Activated CD8-positive, alpha-beta memory T cell treated with anti-CD3 and anti-CD28 coated beads for 36 hours (primary cell): ENCODE data around the gene CORO1C. TPM values are rescaled to one million over a fixed set of nuclear protein-coding genes. Genes with fewer than 3 reads are reported as not detected.

Experiments
- CTCF ChIA-PET: fragments of 350-600 bp; sonication (Branson Sonifier 250); formaldehyde crosslinking; loops from one replicate; lab custom pipeline; 2021; ENCODE audit warnings: antibody characterized with exemption; lab: Charles Lee
- POLR2A ChIA-PET: fragments of 350-600 bp; sonication (Branson Sonifier 250); formaldehyde crosslinking; loops from one replicate; lab custom pipeline; 2021; ENCODE audit warnings: antibody characterized with exemption; lab: Charles Lee
- total RNA-seq, 2 experiments: library from RNA; stranded (reverse); gene quantifications; one replicate each; pipeline ENCODE4 v1.2.3, GENCODE V29; 2021

The CORO1C gene
- total RNA-seq, 2 experiments from 2014 or later: 71.0 to 78.7 TPM

GRCh38 chr12:108729612-108730364, 1.5 kb downstream of the CORO1C start:
- POLR2A ChIA-PET: interaction anchor here (0.6 to 1.4 kb wide), 3 partner anchors 34 to 127 kb away, joined by 3 read pairs; partner anchors contain the start of gene SSH1
- CTCF ChIA-PET: interaction anchor here (1.0 kb wide), 1 partner anchor 72 kb away, joined by 3 read pairs; no protein-coding TSS in a partner anchor

- CTCF ChIA-PET: no interaction called here
- POLR2A ChIA-PET: no interaction called here
These were observed 2.3 kb downstream of the CORO1C start for GRCh38 chr12:108728820-108729611.

GRCh38 chr12:108727868-108728735, 3.2 kb downstream of the CORO1C start:
- ChIA-PET CTCF (no interaction called here), POLR2A (no interaction called here)

GRCh38 chr12:108727161-108727560, 4.2 kb downstream of the CORO1C start:
- ChIA-PET POLR2A (no interaction called here), CTCF (no interaction called here)

- ChIA-PET POLR2A (no interaction called here), CTCF (interaction anchor here (1.4 kb wide), 1 partner anchor 29 kb away, joined by 3 read pairs; no protein-coding TSS in a partner anchor)
These were observed 6.5 kb downstream of the CORO1C start for GRCh38 chr12:108724890-108725151.

- CTCF ChIA-PET: interaction anchor here (1.4 kb wide), 1 partner anchor 29 kb away, joined by 3 read pairs; no protein-coding TSS in a partner anchor
- POLR2A ChIA-PET: interaction anchor here (0.8 kb wide), 1 partner anchor 35 kb away, joined by 3 read pairs; no protein-coding TSS in a partner anchor
These were observed 7.0 kb downstream of the CORO1C start for GRCh38 chr12:108724054-108724889.

GRCh38 chr12:108722992-108723766, 8.1 kb downstream of the CORO1C start:
- ChIA-PET CTCF (interaction anchor here (0.6 to 1.2 kb wide), 2 partner anchors 31 to 511 kb away, joined by 3 read pairs; no protein-coding TSS in a partner anchor), POLR2A (interaction anchor here (0.8 kb wide), 1 partner anchor 34 kb away, joined by 3 read pairs; no protein-coding TSS in a partner anchor)

GRCh38 chr12:108722463-108722862, 8.9 kb downstream of the CORO1C start:
- ChIA-PET CTCF (interaction anchor here (0.6 to 1.2 kb wide), 2 partner anchors 30 to 512 kb away, joined by 3 read pairs; no protein-coding TSS in a partner anchor), POLR2A (no interaction called here)

GRCh38 chr12:108721824-108722223, 9.5 kb downstream of the CORO1C start:
- ChIA-PET CTCF (interaction anchor here (1.2 kb wide), 1 partner anchor 30 kb away, joined by 3 read pairs; no protein-coding TSS in a partner anchor), POLR2A (no interaction called here)

GRCh38 chr12:108720757-108721514, 10.4 kb downstream of the CORO1C start:
- CTCF ChIA-PET: no interaction called here
- POLR2A ChIA-PET: no interaction called here

GRCh38 chr12:108717243-108717642, 14.1 kb downstream of the CORO1C start:
- ChIA-PET CTCF (interaction anchor here (0.6 kb wide), 1 partner anchor 98 kb away, joined by 3 read pairs; no protein-coding TSS in a partner anchor), POLR2A (no interaction called here)

- POLR2A ChIA-PET: no interaction called here
- CTCF ChIA-PET: no interaction called here
These were observed 16.5 kb downstream of the CORO1C start for GRCh38 chr12:108714866-108715265.

- POLR2A ChIA-PET: interaction anchor here (0.6 kb wide), 1 partner anchor 62 kb away, joined by 5 read pairs; no protein-coding TSS in a partner anchor
- CTCF ChIA-PET: no interaction called here
These were observed 17.8 kb downstream of the CORO1C start for GRCh38 chr12:108713471-108713870.

- CTCF ChIA-PET: interaction anchor here (1.2 kb wide), 1 partner anchor 63 kb away, joined by 4 read pairs; no protein-coding TSS in a partner anchor
- POLR2A ChIA-PET: interaction anchor here (0.6 kb wide), 1 partner anchor 63 kb away, joined by 5 read pairs; no protein-coding TSS in a partner anchor
These were observed 18.5 kb downstream of the CORO1C start for GRCh38 chr12:108712925-108713203.

GRCh38 chr12:108712165-108712924, 19.0 kb downstream of the CORO1C start:
- ChIA-PET CTCF (interaction anchor here (1.2 kb wide), 1 partner anchor 62 kb away, joined by 4 read pairs; no protein-coding TSS in a partner anchor), POLR2A (interaction anchor here (0.6 kb wide), 1 partner anchor 63 kb away, joined by 5 read pairs; no protein-coding TSS in a partner anchor)
